Suprapubic skin (tissue), 3 donors: ENCODE results near the gene RNASET2.

Source experiments
- CTCF ChIP-seq, 2 donors: fragments of 200-600 bp in 1 of 2; fragments of 450-650 bp in 1 of 2; sonication (generic) in 1 of 2; IDR thresholded peaks; one replicate each; pipeline ENCODE4 v1.5.1; 2016 to 2019; ENCODE audit warnings: antibody characterized with exemption in 2 of 2, mild to moderate bottlenecking in 1 of 2, moderate library complexity in 1 of 2
- POLR2A ChIP-seq, 2 donors: fragments of 450-650 bp; IDR thresholded peaks; one replicate each; pipeline ENCODE4 v1.6.1; 2017; ENCODE audit warnings: antibody characterized with exemption in 2 of 2, mild to moderate bottlenecking in 2 of 2, moderate library complexity in 2 of 2

GRCh38 chr6:166935353-166935752 is 21.0 kb downstream of the RNASET2 start:
- TF ChIP-seq CTCF (IDR thresholded peaks at IDR 0.05) (no peak), POLR2A (IDR thresholded peaks at IDR 0.05) (no peak)
